CD4-positive, alpha-beta T cell treated with Interleukin-1 beta for 1 hour (primary cell): ENCODE data around the gene LRIT2.

Experiments used
- DNase-seq, 2 donors: peaks; one replicate each; pipeline ENCODE4 v3.0.0-alpha.2; 2020 to 2022

The LRIT2 gene

DNA sequence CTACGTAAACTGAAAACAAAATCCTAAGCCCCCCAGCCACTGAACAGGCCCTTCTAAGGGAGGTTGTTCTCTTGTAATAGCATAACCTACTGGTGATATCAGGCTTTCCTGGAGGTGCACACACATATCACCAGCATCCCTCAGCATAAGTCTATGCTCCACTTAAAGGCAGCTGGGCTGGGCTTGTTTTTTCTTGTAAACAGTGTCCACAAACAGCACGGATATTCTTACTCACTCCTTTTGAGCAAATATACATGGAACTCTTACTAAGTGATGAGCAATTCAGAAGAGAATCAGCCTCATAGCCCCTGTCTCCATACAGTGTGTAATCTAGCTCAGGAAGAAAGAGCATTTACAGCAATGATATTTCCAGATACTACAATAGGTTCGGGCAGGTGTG, 13.6 kb upstream of the LRIT2 start:
- DNase-seq = no peak

DNA sequence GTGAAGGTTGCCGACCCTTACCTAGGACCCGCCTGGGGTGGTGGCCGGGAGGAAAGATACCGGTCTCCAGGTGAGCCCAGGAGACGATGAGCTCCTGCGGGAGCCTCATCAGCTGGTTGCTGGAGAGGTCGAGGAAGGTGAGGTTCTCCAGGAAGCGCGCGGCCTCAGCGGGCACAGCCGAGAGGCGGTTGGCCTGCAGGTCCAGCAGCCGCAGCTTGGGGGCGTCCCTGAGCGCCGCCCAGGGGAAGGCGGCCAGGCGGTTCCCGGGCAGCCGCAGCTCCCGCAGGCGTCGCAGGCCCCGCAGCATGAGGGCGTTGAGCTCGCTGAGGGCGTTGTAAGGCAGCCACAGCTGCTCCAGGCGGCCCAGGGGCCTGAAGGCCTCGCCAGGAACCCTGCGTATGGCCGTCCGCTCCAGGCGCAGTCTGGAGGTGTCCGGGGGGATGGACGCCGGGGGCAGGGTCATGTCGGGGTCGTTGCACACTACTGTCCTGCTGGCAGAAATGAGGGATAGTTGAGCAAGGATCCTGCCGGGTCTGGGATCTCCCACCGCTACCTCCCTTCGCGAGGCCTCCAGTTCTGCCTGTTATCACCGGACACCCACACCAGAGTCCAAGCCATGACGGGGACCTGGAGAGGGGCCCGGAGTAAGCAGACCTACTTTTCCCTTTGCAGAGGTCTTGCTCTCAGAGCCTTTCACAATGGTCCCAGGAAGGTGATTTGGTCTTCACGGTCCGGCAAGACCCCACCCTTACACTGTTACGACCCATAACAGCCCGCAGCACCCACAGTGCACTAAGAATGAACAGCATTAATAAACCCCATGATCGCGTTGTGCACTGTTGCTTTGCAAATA, 12.1 kb upstream of the LRIT2 start:
- no peak for DNase-seq

DNA sequence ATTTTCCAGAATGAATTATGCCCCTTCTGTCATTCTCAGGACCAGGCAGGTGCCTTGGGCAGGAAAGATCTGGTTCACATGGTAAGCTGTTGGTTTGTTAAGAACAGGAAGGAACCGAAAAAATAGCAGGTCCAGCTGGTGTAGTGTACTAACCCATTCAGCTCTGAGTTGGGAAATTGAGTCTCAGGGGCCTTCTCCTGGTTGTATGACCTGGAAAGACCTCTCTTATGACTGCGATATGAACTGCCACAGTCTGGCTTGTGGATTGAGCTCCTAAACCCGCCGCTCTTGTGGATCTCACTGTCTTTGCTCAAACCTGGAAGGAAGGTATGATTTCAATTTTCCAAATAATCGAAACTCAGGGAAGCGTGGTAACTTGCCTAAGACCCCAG, 11.5 kb upstream of the LRIT2 start:
- no peak for DNase-seq

DNA sequence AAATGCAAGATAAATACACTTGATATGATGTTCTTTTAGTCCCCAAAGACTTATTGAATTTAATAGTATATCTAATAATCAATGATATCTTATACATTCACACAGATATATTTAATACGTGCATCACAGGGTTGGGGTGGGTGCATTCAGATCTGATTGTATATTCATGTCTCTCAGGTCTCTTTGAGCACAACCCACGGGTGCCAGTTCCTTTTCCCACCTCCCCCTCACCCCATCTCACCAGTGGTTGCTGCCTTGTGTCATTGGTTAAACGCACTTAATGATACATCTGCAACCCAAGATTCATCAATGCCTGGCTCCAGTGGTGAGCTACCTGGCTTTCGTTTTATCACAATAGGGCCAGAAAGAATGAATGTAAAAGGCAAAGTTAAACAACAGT, 9.8 kb upstream of the LRIT2 start:
- no peak for DNase-seq

DNA sequence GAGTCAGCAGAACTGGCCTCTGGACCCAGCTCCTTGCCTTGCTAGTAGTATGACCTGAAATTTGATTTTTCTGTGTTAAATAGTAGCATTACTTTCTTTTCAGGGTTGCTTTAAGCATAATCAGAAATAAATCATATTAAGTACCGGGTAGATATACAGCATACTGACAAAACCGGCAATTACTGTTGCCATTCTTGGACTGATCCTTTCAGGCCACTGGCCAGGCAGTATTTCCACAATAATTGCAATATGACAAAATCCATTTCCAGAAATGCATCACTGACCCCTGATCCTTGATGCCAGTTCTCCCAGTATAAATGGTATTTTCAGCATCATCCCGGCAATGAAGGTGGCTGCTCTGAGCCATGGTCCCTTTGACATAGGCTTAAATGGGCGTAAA, 9.1 kb upstream of the LRIT2 start:
- no peak for DNase-seq

DNA sequence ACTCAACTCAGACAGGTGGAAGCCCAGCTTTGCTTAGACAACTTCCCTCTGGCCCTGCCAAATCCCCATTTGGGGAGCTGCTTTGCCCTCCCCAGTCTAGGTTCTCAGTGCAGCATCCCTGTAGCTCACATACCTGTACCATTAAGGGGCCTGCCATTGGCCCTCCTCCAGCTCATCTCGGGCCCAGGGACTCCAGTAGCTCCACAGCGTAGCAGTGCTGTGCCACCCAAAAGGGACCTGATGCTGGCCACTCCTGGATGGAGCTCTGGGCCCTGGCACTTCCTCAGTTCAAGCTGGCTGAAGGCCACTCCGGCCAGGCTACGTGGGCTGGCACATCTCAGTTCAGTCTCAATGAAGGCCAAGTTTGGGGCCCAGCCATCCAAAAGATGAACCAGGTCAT, 8.6 kb upstream of the LRIT2 start:
- no peak for DNase-seq

DNA sequence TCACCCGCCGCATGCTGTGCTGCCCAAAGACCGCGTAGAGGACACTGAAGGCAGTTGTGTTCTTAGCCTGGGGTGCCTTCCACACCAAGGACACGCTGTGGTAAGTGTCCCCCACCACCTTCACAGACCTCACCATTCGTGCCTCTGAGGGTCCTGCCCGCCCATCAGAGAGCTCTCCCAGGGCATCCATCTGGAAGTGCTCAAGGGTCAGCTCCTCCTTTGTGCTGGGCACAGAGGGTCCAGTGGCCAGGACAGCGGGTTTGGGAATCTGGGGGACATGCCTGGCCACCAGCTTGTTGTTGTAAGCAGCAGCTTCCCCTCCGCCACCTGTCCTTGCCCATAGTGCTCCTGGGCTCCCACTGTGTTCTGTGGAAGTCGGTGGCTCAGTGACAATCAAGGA, 7.0 kb upstream of the LRIT2 start:
- no peak for DNase-seq

DNA sequence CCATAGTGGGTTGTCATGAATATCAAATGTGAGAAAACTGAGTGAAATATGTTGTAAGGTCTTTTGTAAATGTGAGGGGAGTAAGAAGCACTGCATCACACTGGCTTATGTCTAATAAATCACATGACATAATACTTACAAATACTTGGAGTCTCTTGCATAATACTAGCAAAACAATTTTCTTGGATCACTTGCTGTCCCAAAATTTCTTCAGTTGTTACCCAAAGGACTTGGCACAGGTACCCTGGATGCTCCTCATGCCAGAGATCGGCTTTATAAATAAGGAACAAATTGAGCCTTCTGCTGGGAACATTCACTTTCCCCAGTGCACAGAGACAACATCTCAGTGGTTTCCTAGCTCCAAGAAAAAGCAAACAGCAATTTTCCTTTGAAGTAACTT, 5.0 kb upstream of the LRIT2 start:
- DNase-seq = no peak

DNA sequence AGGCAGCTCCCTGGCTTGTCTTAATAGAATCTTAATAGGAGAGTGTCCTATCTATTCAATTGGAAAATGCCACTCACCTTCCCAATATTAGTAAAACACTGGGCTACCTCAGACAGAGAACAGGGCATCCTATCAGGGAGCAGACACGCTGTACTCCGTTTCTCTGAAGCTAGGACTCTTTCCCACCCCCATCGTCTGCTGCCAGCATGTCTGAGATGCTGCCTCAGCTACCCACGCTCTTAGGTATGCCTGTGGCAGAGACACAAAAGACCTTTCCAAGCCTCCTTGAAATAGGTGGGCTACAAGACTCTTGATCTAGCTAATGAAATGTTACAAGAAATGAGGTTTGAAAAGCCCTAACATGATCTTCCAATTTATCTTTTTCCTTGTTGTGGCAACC, 2.5 kb upstream of the LRIT2 start:
- DNase-seq = no peak

DNA sequence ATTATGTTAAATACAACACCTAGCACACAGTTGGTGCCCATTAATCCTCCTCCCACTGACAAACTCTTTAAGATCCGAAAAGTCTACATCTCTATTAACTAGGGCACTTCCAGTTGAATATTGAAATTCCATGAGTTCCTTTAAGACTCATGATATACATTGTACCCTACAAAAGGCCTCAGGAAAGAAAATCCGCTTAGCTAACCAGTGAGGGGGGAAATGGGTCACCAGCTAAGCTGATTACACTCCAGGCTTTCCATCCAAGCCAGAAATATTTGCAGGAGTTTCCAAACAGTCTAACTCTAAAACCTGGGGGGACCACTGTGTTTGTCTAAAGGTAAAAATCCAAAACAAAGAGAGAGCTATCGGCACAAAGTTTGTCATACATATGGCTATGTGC, 1.3 kb upstream of the LRIT2 start:
- no peak for DNase-seq

DNA sequence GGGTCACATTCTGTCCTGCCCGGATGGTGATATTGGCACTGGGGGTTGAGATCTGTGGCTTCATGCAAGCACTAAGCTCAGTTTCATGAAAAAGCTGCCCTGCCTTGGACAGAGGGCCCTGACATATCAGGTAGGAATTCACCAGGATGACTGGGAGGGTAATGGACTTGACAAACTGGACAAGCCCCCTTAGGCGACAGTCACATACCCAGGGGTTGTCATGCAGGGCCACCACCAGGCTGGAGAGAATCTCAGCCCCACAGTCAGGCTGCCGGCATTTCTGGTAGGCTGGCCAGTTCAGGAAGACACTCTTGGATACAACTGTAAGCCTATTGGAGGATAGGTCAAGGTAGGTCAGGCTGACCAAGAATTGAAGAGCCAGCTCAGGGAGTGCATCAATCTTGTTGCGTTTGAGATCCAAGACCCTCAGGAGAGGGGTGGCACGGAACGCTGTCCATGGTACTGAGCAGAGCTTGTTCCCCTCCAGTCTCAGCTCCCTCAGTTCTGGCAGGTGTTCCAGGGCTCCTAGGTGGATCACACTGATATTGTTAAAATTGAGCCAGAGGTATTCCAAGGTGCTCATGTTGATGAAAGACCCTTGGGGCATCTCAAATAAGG, 824 bp downstream of the LRIT2 start:
- DNase-seq = no peak

DNA sequence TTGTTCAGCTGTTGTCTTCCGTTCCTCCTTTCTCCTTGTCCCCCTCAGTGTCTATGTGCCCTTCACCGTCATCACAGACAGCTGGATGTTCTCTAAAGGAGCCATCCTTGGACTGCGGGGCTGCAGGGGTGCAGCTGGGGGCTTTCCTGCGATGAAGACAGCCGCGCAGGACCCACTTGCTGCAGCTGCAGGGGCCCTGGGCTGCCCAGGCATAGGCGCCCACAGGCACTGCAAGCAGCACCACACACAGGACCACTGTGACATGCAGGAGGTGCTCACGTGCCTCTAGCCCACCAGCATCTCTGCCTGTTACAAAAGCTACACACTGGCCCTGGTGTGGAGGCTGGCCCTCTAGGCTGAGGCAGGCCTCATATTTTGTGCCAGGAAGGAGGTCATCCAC, 3.4 kb downstream of the LRIT2 start:
- no peak for DNase-seq

DNA sequence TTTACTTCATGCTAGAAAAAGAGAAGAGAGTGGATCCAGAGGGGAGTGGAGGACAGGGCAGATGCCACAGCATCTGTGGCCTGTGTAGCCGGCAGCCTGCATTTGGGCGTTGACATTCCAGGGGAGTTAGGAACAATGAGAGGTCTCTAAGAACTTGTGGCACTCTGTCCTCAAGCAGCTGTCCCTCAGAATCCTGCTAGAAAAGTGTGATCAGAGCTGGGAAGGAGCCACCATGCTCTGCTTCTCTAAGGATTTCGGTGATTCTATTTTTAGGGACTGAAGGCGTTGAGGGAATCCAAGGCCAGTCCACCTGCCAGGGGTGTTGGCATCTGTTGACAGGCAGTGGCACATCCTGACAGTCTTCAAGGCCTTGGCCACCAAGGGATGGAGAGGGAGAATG, 7.6 kb downstream of the LRIT2 start:
- DNase-seq = no peak

DNA sequence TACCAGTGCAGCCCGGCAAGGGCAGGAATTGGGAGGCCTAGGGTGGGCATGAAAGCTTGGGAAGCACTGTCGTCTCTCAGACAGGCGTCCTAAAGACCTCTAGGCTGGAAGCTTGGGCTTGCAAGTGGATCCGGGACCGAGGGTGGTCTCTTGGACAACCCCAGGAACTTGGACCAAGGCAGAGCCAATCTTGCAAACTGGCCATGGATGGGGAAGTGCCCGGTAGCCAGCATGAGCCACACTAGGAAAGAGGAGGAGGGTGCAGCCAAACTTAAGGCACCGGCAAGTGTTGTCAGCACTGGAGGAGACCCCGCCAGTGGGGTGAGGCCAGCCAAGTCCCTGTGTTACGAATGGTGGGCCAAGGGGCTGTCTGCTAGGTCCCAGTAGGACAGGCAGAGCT, 8.5 kb downstream of the LRIT2 start:
- DNase-seq = no peak

DNA sequence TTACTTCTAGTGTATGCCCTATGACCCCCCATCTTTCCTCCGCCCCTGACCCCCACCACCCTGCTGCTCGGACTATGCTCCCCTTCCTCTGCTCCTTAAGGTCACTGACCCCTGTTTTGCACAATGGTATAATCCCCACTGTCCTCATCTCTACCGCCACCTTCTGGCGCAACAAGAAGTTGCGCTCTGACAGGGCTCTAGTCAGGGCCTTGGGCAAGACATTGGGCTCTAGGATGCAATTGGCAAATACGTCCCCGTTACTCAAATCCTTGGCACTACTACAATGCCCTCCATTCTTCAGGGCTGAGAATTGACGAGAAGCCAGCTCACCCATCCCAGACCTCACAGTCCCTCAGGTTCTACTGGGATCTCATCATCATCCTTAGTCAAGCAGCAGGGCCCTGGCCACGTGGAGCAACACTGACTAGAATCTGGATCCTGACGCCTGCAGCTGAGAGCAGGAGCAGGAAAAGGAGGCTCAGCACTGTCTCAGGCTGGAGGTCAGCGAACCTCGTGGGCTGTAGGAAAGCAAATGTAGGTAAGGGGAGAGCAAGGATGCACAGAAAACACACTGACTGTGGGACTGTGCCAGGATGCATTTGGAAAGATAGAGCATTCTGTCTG, 10.6 kb downstream of the LRIT2 start:
- DNase-seq = peak in 1 of 2 donors; percentile 47

DNA sequence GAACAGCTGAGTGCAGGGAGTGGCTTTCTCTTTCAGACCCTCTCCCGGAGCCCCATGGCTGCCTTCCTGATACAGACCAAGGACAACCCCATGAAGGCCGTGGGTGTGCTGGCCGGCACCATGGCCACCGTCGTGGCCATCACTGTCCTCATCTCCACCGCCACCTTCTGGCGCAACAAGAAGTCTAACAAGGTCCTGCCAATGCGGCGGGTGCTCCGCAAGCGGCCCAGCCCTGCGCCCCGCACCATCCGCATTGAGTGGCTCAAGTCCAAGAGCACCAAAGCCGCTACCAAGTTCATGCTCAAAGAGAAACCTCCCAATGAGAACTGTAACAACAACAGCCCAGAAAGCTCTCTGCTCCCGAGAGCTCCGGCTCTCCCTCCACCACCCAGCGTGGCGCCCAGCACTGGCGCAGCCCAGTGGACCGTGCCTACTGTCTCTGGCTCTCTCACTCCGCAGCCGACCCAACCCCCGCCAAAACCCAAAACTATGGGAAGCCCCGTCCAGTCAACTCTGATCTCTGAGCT, 11.2 kb downstream of the LRIT2 start:
- no peak for DNase-seq

DNA sequence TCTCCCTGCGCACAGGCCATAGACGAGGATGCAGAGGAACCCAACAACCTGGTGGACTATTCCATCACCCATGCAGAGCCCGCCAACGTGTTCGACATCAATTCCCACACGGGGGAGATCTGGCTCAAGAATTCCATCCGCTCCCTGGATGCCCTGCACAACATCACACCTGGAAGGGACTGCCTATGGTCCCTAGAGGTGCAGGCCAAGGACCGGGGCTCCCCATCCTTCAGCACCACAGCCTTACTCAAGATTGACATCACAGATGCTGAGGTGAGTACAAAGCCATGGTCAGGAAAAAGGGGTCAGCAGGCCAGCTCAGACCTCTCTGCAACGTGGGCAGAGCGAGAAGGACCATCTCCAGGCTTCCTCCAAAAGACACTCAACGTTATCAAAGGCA, 12.3 kb downstream of the LRIT2 start:
- DNase-seq = no peak

DNA sequence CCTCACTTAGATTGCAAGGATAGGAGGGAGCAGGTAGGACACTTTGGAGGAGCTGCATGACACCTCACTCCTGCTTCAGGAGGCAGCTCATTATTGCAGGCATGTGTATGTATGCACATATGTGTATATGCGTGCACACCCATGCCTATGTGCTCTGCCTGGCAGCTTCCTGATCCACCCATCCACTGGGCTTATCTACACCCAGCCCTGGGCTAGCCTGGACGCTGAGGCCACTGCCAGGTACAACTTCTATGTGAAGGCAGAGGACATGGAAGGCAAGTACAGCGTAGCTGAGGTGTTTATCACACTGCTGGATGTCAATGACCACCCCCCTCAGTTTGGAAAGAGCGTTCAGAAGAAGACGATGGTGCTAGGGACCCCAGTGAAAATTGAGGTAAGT, 13.3 kb downstream of the LRIT2 start:
- no peak for DNase-seq

DNA sequence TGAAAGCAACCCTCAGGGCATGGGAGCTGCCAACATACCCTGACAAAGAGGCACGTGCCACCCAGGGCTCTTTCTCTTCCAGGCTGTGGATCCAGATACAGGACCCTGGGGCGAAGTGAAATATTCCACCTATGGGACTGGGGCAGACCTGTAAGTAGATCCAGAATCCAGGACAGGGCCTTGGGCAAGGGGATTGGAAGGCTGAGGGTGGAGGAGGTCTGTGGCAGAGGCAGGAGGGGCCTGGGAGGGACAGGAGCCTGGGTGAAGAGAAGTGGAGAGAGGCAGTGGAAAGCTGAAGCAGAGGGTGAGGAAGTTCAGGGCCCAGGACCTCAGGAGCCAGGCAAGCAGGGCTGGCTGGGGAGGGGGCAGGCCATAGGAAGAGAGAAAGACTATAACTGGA, 13.8 kb downstream of the LRIT2 start:
- DNase-seq = no peak

DNA sequence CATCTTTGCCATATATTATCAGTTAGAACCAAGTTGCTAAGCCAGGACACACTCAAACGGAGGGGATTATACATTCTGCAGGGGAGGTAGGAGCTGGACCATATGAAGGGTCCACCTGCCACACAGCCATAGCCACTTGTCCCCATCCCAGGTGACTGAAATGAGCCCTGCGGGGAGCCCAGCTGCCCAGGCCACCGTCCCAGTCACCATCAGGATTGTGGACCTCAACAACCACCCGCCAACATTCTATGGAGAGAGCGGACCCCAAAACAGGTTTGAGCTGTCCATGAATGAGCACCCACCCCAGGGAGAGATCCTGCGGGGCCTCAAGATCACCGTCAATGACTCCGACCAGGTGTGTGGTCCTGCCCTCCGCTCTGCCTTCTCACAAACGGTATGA, 17.3 kb downstream of the LRIT2 start:
- DNase-seq = no peak

DNA sequence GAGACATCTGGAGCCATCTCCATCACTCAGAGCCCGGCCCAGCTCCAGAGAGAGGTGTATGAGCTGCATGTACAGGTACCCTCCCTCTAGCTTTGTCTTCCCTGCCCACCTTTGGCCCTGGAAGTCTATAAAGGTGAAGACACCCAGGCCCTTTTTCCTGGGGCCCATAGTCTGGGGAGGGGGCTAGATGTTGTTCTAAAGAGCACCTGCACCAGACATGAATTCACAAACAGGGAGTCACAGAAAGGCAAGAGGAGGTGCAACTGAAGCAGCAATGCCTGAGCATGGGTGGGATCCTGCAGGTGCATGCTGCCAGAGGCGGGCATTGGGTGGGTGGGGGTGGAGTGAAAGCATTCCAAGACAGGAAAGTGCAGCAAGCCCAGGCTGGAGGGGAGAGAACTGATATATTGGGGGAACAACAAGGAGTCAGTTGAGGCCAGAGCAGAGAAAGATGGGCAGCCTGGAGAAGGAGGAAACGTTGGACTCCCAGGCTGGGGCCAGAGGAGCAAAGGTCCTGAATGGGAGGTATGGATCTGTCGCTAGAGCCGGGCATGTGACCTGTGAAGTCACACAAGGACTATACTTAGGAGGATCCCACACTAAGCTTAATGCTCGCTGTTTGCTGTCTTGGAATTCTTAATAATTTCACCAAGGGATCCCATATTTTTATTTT, 19.4 kb downstream of the LRIT2 start:
- DNase-seq = no peak

DNA sequence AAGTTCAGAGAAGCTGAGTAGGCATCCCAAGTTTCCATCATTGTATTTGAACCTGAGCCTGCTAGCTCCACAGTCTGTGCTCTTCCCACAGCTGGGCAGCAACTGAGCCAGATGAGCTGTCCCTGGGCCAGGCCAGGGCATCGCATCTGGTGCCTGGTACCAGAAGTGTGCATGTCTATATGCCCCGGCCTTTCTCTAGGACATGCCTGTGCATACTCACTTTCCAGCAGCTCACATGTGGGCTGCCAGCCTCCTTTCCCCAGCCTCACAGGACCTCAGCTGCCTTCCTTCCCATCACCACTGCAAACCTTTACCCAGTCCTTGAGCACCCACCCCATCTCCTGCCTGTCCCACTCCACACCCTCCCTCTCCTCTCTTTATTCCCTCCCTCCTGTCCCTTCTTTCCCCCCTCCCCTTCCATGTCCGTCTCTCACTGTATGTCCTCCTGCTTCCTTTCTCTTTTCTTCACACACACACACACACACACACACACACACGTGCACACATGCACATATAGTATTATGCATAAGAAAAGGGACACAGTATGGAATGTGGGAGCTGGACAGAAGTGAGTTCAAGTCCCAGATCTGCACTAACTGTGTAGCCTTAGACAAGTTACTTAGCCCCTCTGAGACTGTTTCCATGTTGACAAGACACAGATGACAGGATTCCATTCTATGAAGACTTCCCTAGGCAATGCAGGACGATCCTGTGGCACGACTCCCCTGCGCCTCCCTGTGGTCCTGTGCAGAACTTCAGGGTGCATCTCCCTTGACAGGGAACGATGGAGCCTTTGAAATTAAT, 20.1 kb downstream of the LRIT2 start:
- peak; percentile 58 to 60 for DNase-seq

DNA sequence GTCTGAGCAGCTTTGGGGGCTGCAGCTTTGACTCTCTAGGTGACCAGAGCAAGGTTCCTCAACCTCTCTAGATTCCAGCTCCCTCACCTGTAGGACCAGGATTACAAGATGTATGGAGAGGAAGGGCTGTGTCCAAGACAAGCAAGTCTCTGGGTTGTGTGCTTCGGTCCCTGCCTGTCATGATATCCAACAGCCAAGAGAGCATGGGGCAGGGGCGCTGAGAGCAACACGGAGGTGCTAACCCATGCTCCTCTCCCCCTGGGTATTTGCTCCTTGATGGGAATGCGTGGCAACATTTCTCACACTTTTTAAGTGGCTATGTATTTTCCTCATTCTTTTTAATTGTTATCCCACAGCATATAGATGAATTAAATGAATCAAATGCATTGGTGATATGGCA, 20.7 kb downstream of the LRIT2 start:
- DNase-seq = no peak
